Loucy (cell line): Measurements from ENCODE around the gene CDH15.

Source experiments
- EZH2phosphoT487 ChIP-seq: fragments of 200-600 bp; IDR thresholded peaks from 2 replicates; pipeline ENCODE4 v1.6.1; 2018; ENCODE audit warnings: antibody characterized with exemption, mild to moderate bottlenecking, moderate library complexity, borderline replicate concordance
- TF ChIP-seq, protein P1 (sequence below): fragments of 200-600 bp; sonication (generic); conservative IDR thresholded peaks from 2 replicates; pipeline ENCODE4 v1.5.1; 2014; ENCODE audit warnings: mild to moderate bottlenecking, antibody characterized with exemption, low read length

DNA sequence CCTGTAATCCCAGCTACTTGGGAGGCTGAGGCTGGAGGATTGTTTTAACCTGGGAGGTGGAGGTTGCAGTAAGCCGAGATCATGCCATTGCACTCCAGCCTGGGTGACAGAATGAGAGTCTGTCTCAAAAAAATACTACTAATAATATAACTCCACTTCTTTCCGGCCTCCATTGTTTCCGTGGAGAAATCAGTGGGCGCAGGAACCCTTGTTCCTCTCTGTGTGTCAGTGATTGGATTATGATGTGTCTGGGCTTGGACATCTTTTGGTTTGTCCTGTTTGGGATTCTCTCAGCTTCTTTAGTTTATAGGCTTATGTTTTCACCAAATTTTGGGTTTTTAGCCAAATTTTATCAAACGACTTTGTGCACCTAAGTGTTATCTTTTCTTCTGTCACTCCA lies 41.1 kb upstream of the CDH15 start:
- TF ChIP-seq, protein P1, sequence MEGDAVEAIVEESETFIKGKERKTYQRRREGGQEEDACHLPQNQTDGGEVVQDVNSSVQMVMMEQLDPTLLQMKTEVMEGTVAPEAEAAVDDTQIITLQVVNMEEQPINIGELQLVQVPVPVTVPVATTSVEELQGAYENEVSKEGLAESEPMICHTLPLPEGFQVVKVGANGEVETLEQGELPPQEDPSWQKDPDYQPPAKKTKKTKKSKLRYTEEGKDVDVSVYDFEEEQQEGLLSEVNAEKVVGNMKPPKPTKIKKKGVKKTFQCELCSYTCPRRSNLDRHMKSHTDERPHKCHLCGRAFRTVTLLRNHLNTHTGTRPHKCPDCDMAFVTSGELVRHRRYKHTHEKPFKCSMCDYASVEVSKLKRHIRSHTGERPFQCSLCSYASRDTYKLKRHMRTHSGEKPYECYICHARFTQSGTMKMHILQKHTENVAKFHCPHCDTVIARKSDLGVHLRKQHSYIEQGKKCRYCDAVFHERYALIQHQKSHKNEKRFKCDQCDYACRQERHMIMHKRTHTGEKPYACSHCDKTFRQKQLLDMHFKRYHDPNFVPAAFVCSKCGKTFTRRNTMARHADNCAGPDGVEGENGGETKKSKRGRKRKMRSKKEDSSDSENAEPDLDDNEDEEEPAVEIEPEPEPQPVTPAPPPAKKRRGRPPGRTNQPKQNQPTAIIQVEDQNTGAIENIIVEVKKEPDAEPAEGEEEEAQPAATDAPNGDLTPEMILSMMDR = no peak
- TF ChIP-seq EZH2phosphoT487 = no peak
